GM04503 (cell line): ENCODE data around the gene GPATCH1.
"Not testable (repeated sequence)": the region's sequence is repeated elsewhere in the genome, so short reads cannot be mapped to it uniquely, and the experiment has no call there.

ENCODE experiments used
- DNase-seq: peaks from one replicate; pipeline ENCODE4 v3.0.0-alpha.2; 2012; ENCODE audit warnings: low read depth

GPATCH1 gene

GRCh38 chr19:33114312-33114711, 33.3 kb downstream of the GPATCH1 start:
- DNase-seq, result no peak

GRCh38 chr19:33117501-33117900, 36.5 kb downstream of the GPATCH1 start:
- DNase-seq, result no peak

- no peak for DNase-seq
Measured at GRCh38 chr19:33118643-33119042, 37.7 kb downstream of the GPATCH1 start.

- no peak for DNase-seq
Measured at GRCh38 chr19:33124207-33125098, 43.5 kb downstream of the GPATCH1 start.

- no peak for DNase-seq
Measured at GRCh38 chr19:33125929-33126388, 45.0 kb downstream of the GPATCH1 start.

- not testable (repeated sequence) for DNase-seq
Measured at GRCh38 chr19:33126712-33127111, 45.7 kb downstream of the GPATCH1 start.

GRCh38 chr19:33129901-33130300, 48.9 kb downstream of the GPATCH1 start:
- DNase-seq, result no peak

GRCh38 chr19:33130433-33130832, 49.5 kb downstream of the GPATCH1 start:
- no peak for DNase-seq

- DNase-seq, result no peak
Measured at GRCh38 chr19:33132021-33132420, 51.0 kb downstream of the GPATCH1 start, which contains the start of gene WDR88. Gene WDR88, plus strand, starts transcription at chr19:33132114. Its CDS starts 56 bp downstream, at chr19:33132170.

- DNase-seq, result no peak
Measured at GRCh38 chr19:33132425-33132824, 51.4 kb downstream of the GPATCH1 start.

GRCh38 chr19:33133438-33134031, 52.6 kb downstream of the GPATCH1 start:
- no peak for DNase-seq

- no peak for DNase-seq
Measured at GRCh38 chr19:33134571-33135041, 53.6 kb downstream of the GPATCH1 start.

- DNase-seq, result no peak
Measured at GRCh38 chr19:33139165-33139564, 58.2 kb downstream of the GPATCH1 start.

GRCh38 chr19:33143897-33144405, 63.0 kb downstream of the GPATCH1 start:
- no peak for DNase-seq

- DNase-seq, result no peak
Measured at GRCh38 chr19:33146209-33146608, 65.2 kb downstream of the GPATCH1 start.

- no peak for DNase-seq
Measured at GRCh38 chr19:33147538-33147937, 66.6 kb downstream of the GPATCH1 start.

GRCh38 chr19:33150852-33151518, 70.0 kb downstream of the GPATCH1 start:
- no peak for DNase-seq

- DNase-seq, result no peak
Measured at GRCh38 chr19:33152176-33152575, 71.2 kb downstream of the GPATCH1 start.

- not testable (repeated sequence) for DNase-seq
Measured at GRCh38 chr19:33152625-33153024, 71.6 kb downstream of the GPATCH1 start.

GRCh38 chr19:33154313-33154712, 73.3 kb downstream of the GPATCH1 start:
- not testable (repeated sequence) for DNase-seq

GRCh38 chr19:33156334-33156733, 75.4 kb downstream of the GPATCH1 start:
- DNase-seq, result no peak

- no peak for DNase-seq
Measured at GRCh38 chr19:33157906-33158305, 76.9 kb downstream of the GPATCH1 start.
